Muscle of back (tissue), 11 donors: ENCODE results near the gene TCL1A. TPM values are rescaled to one million over a fixed set of nuclear protein-coding genes. Genes with fewer than 3 reads are reported as not detected.
"Not testable (repeated sequence)": the region's sequence is repeated elsewhere in the genome, so short reads cannot be mapped to it uniquely, and the experiment has no call there.

ENCODE experiments used
- DNase-seq, 3 donors: peaks; one replicate each; pipeline versions ENCODE4 v3.0.0 to v3.0.0-alpha.2; 2013
- polyA plus RNA-seq, 10 donors: library from polyadenylated mRNA; unstranded; fragments of 120-200 nt; gene quantifications; one replicate each; pipeline ENCODE4 v1.2.1, GENCODE V29; 2013; ENCODE audit not compliant: insufficient read length in 10 of 10

TCL1A gene
- polyA plus RNA-seq, 10 donors, result 0.32 to 2.6 (median 1.0) TPM

GRCh38 chr14:95679148-95679815 is 34.6 kb downstream of the TCL1A start:
- DNase-seq, result no peak

- DNase-seq, result no peak
Observed at GRCh38 chr14:95677179-95677835, 36.6 kb downstream of the TCL1A start.

GRCh38 chr14:95675486-95675885 is 38.4 kb downstream of the TCL1A start:
- no peak for DNase-seq

GRCh38 chr14:95674613-95675012 is 39.3 kb downstream of the TCL1A start:
- no peak for DNase-seq

GRCh38 chr14:95668235-95668772 is 45.6 kb downstream of the TCL1A start:
- DNase-seq, result no peak

- no peak for DNase-seq
Observed at GRCh38 chr14:95667249-95667693, 46.7 kb downstream of the TCL1A start.

- DNase-seq, result no peak
Observed at GRCh38 chr14:95666450-95666849, 47.5 kb downstream of the TCL1A start.

- DNase-seq, result not testable (repeated sequence)
Observed at GRCh38 chr14:95665530-95665929, 48.4 kb downstream of the TCL1A start.

- no peak for DNase-seq
Observed at GRCh38 chr14:95664546-95664945, 49.4 kb downstream of the TCL1A start.

GRCh38 chr14:95664066-95664465 is 49.9 kb downstream of the TCL1A start:
- DNase-seq, result no peak

- no peak for DNase-seq
Observed at GRCh38 chr14:95663226-95663797, 50.6 kb downstream of the TCL1A start.

- peak in 1 of 3 donors; percentile 21 for DNase-seq
Observed at GRCh38 chr14:95662376-95663186, 51.3 kb downstream of the TCL1A start.

- peak in 1 of 3 donors; percentile 18 for DNase-seq
Observed at GRCh38 chr14:95660651-95661515, 53.0 kb downstream of the TCL1A start.

GRCh38 chr14:95659990-95660385 is 53.9 kb downstream of the TCL1A start:
- DNase-seq, result no peak

Other genes starting within 250 kb of the TCL1A start
- 10 to 100 TPM in 1 of 10 donors, 1 to 10 TPM in 9; 6.1 to 10.1 (median 9.4) TPM for gene SYNE3, start 197.5 kb downstream of the TCL1A start, polyA plus RNA-seq
- 10 to 100 TPM; 38.3 to 61.1 (median 49.9) TPM for gene GLRX5, start 179.1 kb downstream of the TCL1A start, polyA plus RNA-seq
- under 1 TPM in 2 of 10 donors, not detected in 8; 0.11 to 0.13 TPM for gene TCL1B, start 27.7 kb downstream of the TCL1A start, polyA plus RNA-seq
- under 1 TPM in 5 of 10 donors, not detected in 5; 0.05 to 0.50 (median 0.16) TPM for gene TUNAR, start 162.7 kb upstream of the TCL1A start, polyA plus RNA-seq